HG02981 (cell line): ENCODE results near the gene ZDHHC11.
"Not testable (repeated sequence)": the region's sequence is repeated elsewhere in the genome, so short reads cannot be mapped to it uniquely, and the experiment has no call there.

Experiments used
- ATAC-seq: cut with Tn5 transposase; IDR thresholded peaks from one replicate; pipeline ENCODE4 v1.9.1; 2021; ENCODE audit warnings: mild to moderate bottlenecking, moderate library complexity; ENCODE audit not compliant: unreplicated experiment

The ZDHHC11 gene

GRCh38 chr5:778967-779366 lies 71.8 kb downstream of the ZDHHC11 start:
- not testable (repeated sequence) for ATAC-seq

GRCh38 chr5:778421-778820 lies 72.4 kb downstream of the ZDHHC11 start:
- ATAC-seq = not testable (repeated sequence)

GRCh38 chr5:777756-778161 lies 73.0 kb downstream of the ZDHHC11 start:
- ATAC-seq = no peak

- ATAC-seq = no peak
Measured at GRCh38 chr5:776862-777711, 73.7 kb downstream of the ZDHHC11 start.

GRCh38 chr5:775961-776861 lies 74.6 kb downstream of the ZDHHC11 start:
- ATAC-seq = no peak

GRCh38 chr5:775595-775960 lies 75.2 kb downstream of the ZDHHC11 start:
- ATAC-seq = not testable (repeated sequence)

- not testable (repeated sequence) for ATAC-seq
Measured at GRCh38 chr5:774854-775505, 75.8 kb downstream of the ZDHHC11 start.

- ATAC-seq = not testable (repeated sequence)
Measured at GRCh38 chr5:774304-774703, 76.5 kb downstream of the ZDHHC11 start.

GRCh38 chr5:773517-774264 lies 77.1 kb downstream of the ZDHHC11 start:
- no peak for ATAC-seq

GRCh38 chr5:772931-773330 lies 77.9 kb downstream of the ZDHHC11 start:
- not testable (repeated sequence) for ATAC-seq

- ATAC-seq = not testable (repeated sequence)
Measured at GRCh38 chr5:772547-772890, 78.3 kb downstream of the ZDHHC11 start.

- ATAC-seq = not testable (repeated sequence)
Measured at GRCh38 chr5:771841-772546, 78.8 kb downstream of the ZDHHC11 start.

GRCh38 chr5:771087-771781 lies 79.6 kb downstream of the ZDHHC11 start:
- not testable (repeated sequence) for ATAC-seq

- ATAC-seq = not testable (repeated sequence)
Measured at GRCh38 chr5:770585-770984, 80.2 kb downstream of the ZDHHC11 start.

GRCh38 chr5:769485-770145 lies 81.2 kb downstream of the ZDHHC11 start:
- ATAC-seq = not testable (repeated sequence)

- no peak for ATAC-seq
Measured at GRCh38 chr5:766666-767431, 83.9 kb downstream of the ZDHHC11 start.

GRCh38 chr5:765948-766631 lies 84.7 kb downstream of the ZDHHC11 start:
- ATAC-seq = no peak
